Amniotic stem cell (primary cell): Measurements from ENCODE around the gene DCT.
"Not testable (repeated sequence)": the region's sequence is repeated elsewhere in the genome, so short reads cannot be mapped to it uniquely, and the experiment has no call there.

ENCODE experiments used
- DNase-seq: peaks from one replicate; lab custom pipeline; 2025; lab: John Stamatoyannopoulos, UW

The DCT gene

DNA sequence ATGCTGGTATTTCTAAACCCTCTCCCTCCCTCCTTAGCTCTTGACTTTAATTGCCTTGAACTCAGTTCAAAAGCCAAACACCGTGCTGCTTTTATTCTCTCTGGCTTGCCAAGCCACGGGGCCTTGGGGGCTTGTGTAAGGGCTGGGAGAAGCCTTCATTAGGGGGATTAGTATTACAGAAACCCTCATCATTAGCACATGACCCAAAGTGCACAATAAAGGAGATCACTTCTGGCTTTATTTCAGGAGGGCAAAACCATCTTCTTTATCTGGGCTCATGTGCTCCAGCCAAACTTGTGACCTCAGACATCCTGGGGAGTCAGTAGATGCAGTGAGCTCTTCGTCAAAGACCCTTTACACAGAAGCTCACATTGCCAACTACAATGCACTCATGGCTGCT is at the start of gene DCT:
Gene DCT, minus strand, starts transcription at position 67 of the 400 bp plus-strand sequence. CDS start 427 bp downstream, outside the sequence.
- no peak for DNase-seq

DNA sequence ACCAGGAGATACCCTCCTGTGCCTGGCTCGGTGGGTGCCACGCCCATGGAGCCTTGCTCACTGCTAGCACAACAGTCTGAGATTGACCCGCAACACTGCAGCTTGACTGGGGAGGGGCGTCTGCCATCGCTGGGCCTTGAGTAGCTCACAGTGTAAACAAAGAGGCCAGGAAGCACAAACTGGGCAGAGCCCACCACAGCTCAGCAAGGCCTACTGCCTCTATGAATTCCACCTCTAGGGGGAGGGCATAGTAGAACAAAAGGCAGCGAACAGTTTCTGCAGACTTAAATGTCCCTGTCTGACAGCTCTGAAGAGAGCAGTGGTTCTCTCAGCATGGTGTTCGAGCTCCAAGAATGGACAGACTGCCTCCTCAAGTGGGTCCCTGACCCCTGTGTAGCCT is 47.5 kb upstream of the DCT start:
- not testable (repeated sequence) for DNase-seq

DNA sequence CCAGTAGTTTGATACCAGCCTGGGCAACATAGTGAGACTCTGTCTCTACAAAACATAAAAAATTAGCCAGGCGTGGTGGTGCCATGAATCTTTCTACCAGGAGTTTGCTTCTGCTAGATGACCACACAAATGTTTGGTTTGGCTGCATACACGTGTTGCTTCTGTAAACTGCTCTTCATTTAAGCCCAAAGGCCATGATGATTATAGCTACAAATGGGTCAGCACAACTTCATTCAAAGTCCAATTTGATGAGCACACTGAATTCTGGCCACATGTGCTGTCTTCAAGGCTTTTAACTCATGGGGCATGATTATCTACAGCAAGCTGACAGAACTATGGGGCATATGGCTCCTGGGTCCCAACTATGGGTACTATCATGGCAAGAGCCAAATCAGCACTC is 46.3 kb upstream of the DCT start:
- no peak for DNase-seq

DNA sequence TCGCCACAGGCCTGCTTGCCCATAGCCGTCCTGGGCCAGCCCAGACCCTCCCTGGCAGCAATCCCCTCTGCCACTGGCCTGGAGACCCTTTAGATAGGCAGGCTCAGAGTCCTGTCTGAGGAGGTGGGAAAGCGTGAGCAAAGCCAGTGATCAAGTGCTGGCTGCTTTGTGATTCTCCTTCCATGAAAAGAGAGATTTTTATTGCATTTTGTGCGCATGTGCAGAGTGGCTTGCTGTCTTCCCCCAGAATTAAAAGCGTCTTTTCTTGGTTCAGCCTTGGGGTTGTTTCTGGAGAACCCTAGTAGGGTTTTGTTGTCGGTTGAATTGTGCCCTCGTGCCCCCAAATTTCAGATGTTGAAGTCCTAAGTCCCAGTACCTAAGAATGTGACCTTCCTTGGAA is 44.9 kb upstream of the DCT start:
- DNase-seq = no peak

DNA sequence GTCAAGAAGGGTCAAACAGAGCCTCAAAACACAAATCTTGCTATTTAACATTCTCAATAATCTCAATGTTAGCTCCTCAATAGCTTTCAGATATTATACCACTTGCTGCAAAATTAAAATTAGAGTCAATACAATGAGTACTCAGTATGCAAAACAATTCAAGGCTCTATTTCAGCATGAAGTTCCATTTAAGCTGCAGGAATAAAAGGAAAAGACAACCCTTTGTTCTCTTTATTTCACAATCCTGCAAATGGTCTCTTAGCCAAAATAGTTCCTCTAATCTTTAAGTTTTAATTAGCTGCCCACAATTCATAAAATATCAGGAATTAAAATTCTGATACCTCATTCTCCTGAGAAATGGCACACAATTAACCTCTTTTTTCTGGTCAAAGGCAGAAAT is 40.5 kb upstream of the DCT start:
- DNase-seq = no peak

DNA sequence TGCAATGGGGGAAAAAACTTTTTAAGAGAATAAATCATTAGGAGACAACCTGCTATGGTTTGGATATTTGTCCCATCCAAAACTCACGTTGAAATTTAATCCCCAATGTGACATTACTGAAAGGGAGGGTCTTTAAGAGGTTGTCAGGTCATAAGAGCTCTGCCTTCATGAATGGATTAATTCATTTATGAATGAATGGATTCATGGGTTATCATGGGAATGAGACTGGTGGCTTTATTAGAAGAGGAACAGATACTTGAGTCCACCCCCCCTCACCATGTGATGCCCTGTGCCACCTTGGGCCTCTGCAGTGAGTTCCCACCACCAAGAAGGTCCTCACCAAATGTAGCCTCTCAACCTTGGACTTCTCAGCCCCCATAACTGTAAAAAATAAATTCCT is 37.0 kb upstream of the DCT start:
- DNase-seq = no peak

DNA sequence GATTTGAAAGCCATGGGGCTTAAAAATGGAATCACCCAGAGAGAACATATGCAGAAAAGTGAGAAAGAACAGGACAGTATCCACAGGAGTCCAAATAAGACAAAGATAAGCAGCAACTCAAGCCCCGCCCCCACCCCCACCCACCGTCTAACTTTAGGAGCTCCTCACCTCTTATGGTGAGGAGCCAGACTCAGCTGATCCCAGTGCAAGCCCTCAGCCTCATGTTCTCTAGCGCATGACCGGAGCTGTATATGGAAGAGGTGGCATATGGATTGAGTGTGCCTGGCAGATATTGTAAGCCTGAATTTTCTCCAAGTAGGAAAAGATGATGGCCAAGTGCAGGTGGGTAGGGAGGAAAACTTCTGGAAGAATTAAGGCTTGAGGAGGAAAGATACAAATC is 36.4 kb upstream of the DCT start:
- no peak for DNase-seq

DNA sequence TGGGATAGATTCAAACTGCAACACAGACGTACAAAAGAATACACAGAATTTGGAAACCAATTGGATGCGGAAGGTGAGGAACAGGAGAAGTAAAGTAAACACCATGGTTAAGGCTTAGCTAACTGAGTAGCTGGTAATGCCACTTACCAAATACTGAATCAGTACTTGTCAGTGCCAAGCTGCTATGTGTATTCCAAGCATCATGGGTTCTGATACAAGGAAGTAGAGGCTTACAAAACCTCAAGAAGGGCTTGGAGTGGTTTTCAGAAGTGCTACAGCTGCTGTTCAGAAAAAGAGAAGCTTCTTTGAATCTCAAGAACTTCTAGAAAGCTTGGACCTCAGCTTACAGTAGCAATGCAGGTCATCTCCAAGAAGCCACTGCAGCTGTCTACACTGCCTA is 35.9 kb upstream of the DCT start:
- no peak for DNase-seq

DNA sequence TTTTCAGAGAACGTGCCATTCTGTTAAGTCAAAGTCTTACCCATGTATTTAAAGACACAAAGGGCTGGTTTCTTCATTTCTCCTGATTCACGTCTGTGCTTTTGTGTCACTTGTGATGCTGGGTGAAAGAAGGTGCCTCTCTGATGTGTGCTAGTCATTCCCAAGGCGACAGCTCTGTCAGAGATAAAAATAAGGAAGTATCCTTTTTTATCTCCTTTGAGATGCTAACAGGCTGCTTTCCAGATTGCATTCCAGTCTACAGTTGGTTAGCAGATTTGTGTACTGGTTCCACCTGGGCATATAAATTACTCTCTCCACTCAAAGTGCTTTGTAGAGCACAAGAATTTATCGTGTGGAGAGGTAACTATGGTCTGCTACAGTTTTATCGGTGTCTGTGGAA is 33.5 kb upstream of the DCT start:
- DNase-seq = no peak

DNA sequence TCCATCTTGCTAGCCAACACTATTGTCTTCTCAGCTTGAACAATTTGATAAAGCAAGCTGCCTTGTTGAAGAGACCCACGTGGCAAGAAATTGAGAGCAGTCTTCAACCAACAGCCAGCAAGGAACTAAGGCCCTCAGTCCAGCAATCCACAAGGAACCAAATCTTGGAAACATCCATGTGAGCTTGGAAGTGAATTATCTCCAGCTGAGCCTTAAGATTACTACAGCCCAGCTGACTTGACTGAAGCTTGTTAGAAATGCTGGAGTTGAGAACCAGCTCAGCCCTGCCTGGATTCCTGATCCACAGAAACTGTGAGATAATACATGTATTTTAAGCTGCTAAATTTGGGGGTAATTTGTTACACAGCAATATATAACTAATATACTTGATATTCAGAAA is 26.2 kb upstream of the DCT start:
- DNase-seq = no peak

DNA sequence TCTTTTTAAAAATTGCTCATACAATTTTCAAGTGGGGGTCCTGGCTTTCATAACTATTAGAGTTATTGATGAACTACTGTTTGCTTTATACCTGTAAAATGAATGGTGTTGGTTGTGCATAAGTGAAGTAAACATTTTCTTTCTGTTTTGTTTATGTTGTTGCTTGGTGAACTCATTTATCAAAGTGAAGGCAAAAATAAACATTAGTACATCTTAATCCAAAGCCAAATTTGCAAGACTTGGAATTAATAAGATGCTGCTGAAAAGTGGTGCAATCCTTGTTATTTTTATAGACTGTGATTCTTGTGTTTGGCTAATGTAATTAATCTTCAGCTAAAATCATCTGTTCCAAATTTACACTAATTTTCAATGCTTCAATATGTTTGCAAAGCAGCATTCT is 24.4 kb upstream of the DCT start:
- no peak for DNase-seq

DNA sequence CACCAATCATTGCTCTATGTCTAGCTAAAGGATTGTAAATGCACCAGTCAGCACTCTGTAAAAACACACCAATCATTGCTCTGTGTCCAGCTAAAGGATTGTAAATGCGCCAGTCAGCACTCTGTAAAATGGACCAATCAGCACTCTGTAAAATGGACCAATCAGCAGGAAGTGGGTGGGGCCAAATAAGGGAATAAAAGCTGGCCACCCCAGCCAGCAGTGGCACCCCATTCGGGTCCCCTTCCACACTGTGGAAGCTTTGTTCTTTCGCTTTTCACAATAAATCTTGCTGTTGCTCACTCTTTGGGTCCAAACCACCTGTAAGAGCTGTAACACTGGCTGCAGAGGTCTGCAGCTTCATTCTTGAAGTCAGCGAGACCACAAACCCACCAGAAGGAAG is 19.3 kb upstream of the DCT start:
- not testable (repeated sequence) for DNase-seq

DNA sequence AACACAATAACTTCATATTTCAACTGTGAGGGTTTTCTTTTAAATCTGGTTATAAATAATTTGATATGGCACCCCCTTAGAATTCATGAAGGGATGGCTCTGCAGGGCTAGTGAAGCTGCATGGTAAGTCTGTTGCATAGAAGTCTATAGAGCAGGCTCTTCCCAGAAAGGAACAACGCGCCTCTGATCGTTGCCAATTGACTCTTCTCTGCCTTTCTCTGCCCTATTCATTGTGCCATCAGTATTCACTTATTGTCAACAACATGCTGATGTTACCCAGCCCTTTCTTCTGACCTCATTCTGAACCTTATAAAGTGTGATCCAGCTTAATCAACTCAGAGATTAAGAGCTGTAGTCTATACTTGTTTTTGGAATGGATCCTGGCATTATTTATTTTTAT is 16.3 kb upstream of the DCT start:
- DNase-seq = no peak

DNA sequence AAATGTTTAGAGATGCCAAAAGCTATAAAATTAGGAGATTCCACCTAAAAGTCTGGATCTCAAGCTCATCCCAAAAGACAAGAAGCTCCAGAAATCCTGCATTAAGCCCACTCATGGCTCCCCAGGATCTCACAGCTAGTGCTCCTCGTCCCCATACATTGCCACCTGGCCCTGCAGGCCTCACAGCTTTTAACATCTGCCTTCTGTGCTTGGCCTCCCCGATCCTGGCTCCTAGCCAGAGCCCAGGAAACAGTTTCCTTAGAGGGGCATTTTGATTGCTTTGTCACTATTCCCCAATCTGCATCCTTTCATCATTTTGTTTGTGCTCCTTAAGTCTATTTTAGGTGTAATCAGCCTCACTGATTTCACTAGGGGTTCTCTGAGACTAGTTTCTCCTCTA is 14.5 kb upstream of the DCT start:
- DNase-seq = no peak

DNA sequence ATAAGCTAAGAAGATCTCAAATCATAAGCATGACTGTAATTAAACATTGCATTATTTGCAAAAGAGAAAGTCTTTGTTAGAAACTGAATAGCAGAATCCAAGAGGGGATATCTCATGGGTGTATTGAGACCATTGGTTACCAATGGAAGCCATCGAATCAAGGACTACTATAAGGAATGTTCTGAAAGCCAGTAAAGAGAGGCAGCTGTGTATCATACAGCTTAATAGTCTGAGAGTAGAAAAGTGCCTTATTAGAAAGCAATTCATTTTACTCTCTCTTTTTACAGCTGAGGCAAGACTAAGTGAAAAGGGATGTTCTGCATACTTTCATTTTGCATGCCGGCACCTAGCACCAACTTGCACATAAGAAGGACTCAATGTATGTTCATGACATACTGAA is 7.6 kb upstream of the DCT start:
- DNase-seq = no peak

DNA sequence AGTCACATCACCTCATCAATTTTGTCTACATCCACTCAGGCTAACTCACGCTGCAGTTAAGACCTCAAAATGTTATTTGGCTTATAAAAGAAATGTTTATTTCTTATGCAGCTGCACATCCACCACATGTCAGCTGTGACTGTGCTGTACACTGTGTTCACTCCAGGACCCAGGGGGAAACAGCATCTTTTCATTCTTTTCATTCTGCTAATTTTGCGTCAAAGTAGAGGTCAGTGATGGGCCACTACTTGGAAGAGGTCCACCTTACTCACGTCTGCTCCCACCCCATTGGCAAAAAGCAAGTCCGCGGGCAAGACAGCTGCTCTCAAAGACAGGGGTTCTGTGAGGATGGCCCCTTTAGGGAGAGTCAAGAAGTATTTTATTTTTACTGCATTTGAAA is 4.5 kb upstream of the DCT start:
- DNase-seq = no peak

DNA sequence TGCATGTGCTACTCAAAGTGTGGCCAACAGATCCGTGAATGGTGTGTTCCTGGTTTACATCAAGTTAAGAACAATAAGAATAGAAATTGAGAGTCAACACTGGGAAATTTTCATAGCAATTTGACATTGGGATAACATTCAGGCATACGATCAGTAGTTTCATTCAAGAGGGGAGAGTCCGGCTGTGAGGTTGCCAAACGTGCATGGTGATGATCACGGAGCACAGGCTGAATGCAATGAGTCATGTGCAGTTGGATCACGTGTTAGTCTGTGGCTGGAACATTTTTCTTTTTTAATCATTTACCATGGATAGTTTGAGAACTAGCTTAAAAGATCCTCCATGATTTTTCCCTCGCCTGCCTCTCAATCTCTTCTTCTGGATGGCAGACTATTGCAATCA is 2.5 kb upstream of the DCT start:
- no peak for DNase-seq

DNA sequence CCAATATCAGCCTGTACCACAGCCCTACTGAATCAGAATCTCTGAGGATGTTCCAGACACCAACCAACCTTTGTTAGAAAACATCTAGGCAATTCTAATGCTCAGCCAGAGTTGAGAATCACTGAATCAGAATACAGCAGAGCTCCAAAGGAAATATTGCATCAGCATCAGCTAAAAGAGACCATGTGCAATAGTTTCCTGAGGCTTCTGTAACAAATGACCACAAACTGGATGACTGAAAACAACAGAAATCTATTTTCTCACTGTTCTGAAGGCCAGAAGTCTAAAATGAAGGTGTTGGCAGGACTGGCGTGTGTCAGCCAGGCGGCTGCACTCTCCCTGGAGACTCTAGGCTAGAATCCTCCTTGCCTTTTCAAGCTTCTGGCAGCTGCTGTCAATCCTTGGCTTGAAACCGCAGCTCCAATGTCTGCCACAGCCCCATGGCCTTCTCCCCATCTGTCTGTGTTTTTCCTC is 1.2 kb upstream of the DCT start:
- DNase-seq = no peak

DNA sequence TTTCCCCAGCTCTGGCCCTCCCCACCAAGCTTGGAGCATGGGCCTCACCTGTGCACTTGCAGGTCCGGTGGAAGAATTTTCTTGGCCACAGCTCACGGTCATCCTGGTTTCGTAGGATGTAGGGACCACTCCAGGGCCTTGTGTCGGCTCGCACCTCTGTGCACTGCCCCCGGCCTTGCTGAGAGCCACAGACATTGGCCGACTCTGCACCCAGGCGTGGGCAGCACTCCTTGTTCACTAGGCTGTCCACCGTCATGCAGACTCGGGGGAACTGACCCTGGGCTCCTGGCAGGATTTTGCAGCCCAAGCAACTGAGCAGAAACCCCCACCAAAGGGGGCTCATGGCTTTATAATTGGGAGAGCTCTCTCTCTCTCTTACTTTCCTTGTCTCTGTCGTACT is 569 bp downstream of the DCT start:
- DNase-seq = no peak

DNA sequence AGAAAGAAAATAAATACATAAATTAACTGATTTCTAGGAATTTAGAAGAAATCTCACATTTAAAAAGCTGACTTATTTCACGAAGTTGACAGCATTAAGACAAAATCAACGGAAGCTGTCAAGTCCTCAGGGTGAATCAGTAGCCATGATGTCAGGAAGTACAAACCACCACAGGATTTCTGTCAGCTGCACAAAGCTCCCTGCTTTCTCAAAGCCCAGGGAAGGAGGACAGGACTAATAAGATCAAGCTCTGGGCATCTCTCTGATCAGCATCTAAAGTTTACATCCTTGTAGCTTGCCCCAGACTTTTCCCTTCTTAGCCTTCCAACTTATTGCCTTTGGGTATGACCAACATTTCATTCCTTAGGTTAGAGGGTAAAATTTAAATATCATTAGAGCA is 9.4 kb downstream of the DCT start:
- no peak for DNase-seq

DNA sequence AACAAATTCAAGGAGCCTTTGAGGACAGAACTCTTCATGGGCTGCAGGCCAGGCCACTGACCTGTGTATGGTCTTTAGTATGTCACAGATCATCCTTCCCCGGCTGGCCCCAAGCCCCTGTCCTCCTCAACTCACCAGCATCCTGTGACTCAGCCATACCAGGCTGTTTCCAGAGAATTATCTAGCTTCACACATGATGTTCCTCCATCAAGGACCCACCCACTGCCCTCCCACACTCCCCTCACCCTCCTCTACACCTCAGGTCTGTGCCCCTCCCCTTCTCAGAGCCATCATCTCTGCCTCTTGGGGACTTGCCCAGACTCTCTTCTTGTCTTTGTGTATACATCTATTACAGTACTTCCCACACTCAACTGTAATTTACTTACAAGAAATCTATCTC is 14.7 kb downstream of the DCT start:
- no peak for DNase-seq

DNA sequence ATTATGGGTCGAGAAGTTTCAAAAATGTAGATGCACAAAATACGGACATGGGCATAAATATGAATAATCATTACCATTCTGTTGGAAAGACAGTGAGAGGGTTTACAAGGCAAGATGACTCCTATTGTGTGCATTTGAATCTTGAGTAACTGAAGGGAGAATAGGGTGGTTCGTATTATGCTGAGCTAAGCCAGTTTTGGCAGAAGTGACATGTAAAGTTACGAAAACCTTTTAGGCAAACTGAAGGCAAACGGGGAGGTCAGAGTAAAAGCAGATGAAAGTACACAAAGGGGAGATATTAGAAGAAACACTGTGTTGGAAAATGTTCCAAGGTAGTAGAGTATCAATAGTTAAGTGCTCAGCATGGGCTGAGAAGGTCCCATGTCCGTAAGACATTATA is 16.8 kb downstream of the DCT start:
- DNase-seq = no peak

DNA sequence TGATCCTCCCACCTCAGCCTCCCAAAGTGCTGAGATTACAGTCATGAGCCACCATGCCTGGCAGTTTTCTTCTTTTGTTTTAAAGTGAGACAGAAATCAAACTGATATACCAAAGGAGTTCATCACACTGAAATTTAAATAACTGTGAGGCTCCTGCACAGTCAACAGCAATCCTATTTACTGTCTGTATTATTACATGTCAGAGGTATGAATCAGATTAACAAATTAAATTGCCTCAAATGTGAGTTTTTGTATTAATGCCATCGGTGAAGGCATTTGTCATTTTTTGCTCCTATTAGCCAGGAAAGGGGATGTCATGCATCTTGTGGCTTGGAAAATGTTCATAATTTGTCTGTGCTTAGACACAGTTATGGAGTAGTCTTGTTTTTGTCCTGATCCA is 20.4 kb downstream of the DCT start:
- no peak for DNase-seq

DNA sequence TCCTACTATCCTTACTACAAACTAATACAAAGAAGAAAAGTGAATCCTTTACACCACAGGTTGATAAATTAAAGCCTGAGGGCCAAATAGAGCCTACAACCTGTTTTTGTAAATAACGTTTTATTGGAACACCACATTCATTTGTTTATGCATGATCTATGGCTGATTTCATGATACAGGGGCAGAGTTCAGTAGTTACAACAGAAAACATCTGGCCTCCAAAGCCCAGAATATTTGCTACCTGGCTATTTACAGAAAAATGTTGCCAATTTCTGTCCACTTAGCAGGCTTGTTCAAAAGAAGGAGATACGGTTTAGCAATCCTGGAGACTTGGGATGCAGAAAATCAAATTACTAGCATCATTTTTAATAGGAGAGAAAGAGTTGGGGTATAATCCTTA is 24.1 kb downstream of the DCT start:
- no peak for DNase-seq

DNA sequence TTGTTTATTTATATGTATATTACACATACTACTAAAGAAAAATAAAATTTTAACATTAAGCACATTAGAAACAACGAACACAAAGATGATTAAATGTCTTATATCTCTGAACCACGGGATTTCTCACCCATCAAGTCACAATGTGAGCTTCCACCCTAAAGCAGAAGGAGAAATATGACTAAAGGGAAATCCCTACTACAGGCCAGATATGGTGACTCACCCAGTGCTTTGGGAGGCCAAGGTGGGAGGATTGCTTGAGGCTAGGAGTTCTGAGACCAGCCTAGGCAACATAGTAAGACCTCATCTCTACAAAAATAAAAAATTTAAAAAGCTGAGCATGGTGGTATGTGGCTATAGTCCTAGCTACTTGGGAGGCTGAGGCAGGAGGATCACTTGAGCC is 24.6 kb downstream of the DCT start:
- no peak for DNase-seq
